Spinal cord (tissue), 10 donors: ENCODE measurements around the gene STAT5B. TPM values are rescaled to one million over a fixed set of nuclear protein-coding genes. Genes with fewer than 3 reads are reported as not detected.

Experiments
- DNase-seq, 6 donors: peaks; one replicate each; pipeline versions ENCODE4 v3.0.0 to v3.0.0-alpha.2; 2013 to 2015; ENCODE audit warnings: low spot score in 6 of 6, low read depth in 4 of 6
- H3K27ac ChIP-seq: one replicate; pipeline ENCODE4 v1.5.1; 2013; ENCODE audit warnings: low read depth, low read length, control low read depth
- H3K27me3 ChIP-seq: one replicate; pipeline ENCODE4 v1.6.1; 2013; ENCODE audit warnings: low read length; ENCODE audit not compliant: control insufficient read depth, insufficient read depth
- H3K36me3 ChIP-seq: one replicate; pipeline ENCODE4 v1.6.1; 2013; ENCODE audit warnings: low read length; ENCODE audit not compliant: control insufficient read depth, insufficient read depth
- H3K4me1 ChIP-seq: one replicate; pipeline ENCODE4 v1.6.1; 2013; ENCODE audit warnings: low read length; ENCODE audit not compliant: control insufficient read depth, insufficient read depth
- H3K4me3 ChIP-seq: one replicate; pipeline ENCODE4 v1.5.1; 2013; ENCODE audit warnings: low read depth, low read length, control low read depth
- H3K9me3 ChIP-seq: one replicate; pipeline ENCODE4 v1.6.1; 2013; ENCODE audit warnings: low read length; ENCODE audit not compliant: control insufficient read depth, insufficient read depth
- WGBS: methylation state at CpG from one replicate; pipeline ENCODE4 v1.1.5; 2013; ENCODE audit warnings: missing lambda C conversion rate; ENCODE audit not compliant: insufficient coverage; 5-methylcytosine and 5-hydroxymethylcytosine counted together
- polyA plus RNA-seq, 2 donors: library from polyadenylated mRNA; unstranded; fragments of 120-200 nt; gene quantifications; one replicate each; pipeline ENCODE4 v1.2.1, GENCODE V29; 2013; ENCODE audit not compliant: insufficient read length in 2 of 2
- total RNA-seq, 2 donors: library from RNA; depleted of rRNA in 1 of 2; stranded (reverse); fragments of 120-200 nt in 1 of 2; fragments of >200 nt in 1 of 2; gene quantifications; one replicate each; pipeline versions ENCODE4 v1.2.3 to v1.2.4, GENCODE V29; 2013 to 2014
- donor health status: healthy.

STAT5B gene
- total and polyA plus RNA-seq, 4 donors: 27.2 to 44.1 (median 32.0) TPM

DNA sequence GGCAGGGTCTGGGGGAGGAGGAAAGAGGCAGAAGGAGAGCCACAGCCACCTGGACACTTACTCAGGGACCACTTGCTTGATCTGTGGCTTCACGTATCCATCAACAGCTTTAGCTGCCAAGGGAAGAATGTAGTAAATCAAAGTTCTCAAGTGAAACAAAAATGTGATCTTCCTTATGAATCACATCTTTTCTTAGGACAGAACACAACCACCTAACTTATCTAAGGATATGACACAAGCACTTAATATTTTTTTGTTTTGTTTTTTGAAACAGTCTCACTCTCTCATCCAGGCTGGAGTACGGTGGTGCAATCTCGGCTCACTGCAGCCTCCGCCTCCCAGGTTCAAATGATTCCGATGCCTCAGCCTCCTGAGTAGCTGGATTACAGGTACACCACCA lies 73.5 kb downstream of the STAT5B start:
- peaks cover 59% of the 10 kb centered on the region for H3K36me3 ChIP-seq

GRCh38 chr17:42202159-42202558 lies 74.0 kb downstream of the STAT5B start:
- no peaks in the 10 kb centered on the region for H3K9me3 ChIP-seq
- no peaks in the 10 kb centered on the region for H3K27me3 ChIP-seq
- peaks cover 54% of the 10 kb centered on the region for H3K36me3 ChIP-seq
- no peak for DNase-seq
- H3K4me3 ChIP-seq: no peak overlapping the region
- WGBS: 96% methylated on average over 6 of the region's 6 CpGs
- no peak overlapping the region for H3K27ac ChIP-seq
- peaks cover 15% of the 10 kb centered on the region for H3K4me1 ChIP-seq

More for the DNA sequence above, 73.5 kb downstream of the STAT5B start:
- Histone ChIP-seq H3K9me3 (no peaks in the 10 kb centered on the region), H3K27ac (no peak overlapping the region), H3K27me3 (no peaks in the 10 kb centered on the region), H3K4me3 (no peak overlapping the region), H3K4me1 (peaks cover 15% of the 10 kb centered on the region)
- WGBS: no CpG with 5 or more reads among the region's 5 CpGs
- no peak for DNase-seq

DNA sequence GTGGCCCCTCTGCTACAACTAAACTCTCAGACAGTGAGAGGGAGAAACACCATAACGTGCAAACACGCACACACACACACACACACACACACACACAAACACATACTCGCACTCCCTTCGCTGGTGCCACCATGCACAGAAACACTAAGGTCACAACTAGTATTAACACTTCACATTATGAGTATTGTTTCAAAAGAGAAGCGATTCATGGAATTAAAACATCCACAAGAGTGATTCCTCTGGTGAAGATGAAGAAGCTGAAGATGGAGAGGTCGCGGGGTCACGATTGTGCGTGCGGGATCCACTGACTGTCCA lies 74.8 kb downstream of the STAT5B start:
- 83% methylated on average over 5 of the region's 10 CpGs for WGBS
- no peak for DNase-seq
- peaks cover 15% of the 10 kb centered on the region for H3K4me1 ChIP-seq
- H3K27ac ChIP-seq: no peak overlapping the region
- no peak overlapping the region for H3K4me3 ChIP-seq
- peaks cover 48% of the 10 kb centered on the region for H3K36me3 ChIP-seq
- H3K27me3 ChIP-seq: no peaks in the 10 kb centered on the region
- H3K9me3 ChIP-seq: no peaks in the 10 kb centered on the region

GRCh38 chr17:42200706-42201457 lies 75.3 kb downstream of the STAT5B start:
- Histone ChIP-seq H3K9me3 (no peaks in the 10 kb centered on the region), H3K36me3 (peaks cover 43% of the 10 kb centered on the region), H3K4me1 (peaks cover 15% of the 10 kb centered on the region), H3K27me3 (no peaks in the 10 kb centered on the region), H3K27ac (no peak overlapping the region), H3K4me3 (no peak overlapping the region)
- 31% methylated on average over 8 of the region's 14 CpGs for WGBS
- peak in 2 of 6 donors; percentile 69 to 82 for DNase-seq

DNA sequence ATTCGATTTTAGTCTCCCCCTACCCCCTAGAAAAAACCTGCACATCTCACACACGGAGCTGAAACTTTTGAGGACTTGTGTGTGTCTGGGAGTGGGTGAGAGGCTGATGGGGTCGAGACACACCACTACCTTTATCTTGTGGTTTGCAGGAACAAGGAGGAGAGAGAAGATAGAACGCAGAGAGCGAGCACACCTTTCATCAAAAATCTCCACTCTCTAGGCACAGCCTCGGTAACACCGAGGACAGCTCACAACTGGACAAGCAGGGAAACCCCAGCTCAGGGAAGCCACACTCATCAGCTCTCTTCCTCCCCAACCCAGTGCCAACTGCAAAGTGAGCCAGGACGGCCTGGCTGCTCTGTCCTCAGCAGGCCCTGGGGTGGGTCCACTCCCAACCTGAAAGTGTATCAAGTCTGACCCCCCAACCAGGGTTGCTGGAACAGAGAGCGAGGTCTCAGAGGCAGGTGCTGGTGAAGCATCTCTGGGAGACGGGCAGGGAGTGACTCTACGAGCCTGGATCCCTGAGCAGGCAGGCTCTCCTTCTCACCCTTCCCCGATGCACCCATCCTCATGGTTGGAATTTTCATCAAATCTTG lies 76.7 kb downstream of the STAT5B start:
- Histone ChIP-seq H3K27me3 (no peaks in the 10 kb centered on the region), H3K36me3 (peaks cover 32% of the 10 kb centered on the region), H3K27ac (no peak overlapping the region), H3K9me3 (no peaks in the 10 kb centered on the region), H3K4me3 (no peak overlapping the region), H3K4me1 (peaks cover 18% of the 10 kb centered on the region)
- 90% methylated on average over 3 of the region's 12 CpGs for WGBS
- DNase-seq: no peak

DNA sequence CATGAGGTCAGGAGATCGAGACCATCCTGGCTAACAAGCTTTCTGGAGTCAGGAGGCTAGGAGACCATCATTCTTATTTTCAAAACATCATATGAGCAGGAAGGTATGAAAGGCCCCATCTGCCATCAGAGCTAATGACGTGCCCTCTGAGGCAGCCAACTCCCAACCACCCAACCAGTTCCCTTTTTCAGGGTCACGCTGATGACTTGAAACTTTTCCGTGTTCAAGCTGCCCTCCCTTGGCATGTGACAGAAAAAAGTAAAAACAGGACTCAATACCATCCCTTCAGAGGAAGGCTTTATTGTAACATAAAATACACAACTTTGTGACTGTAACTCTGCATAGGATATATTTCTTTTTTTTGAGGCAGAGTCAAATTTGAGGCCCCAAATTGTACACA lies 77.3 kb downstream of the STAT5B start:
- DNase-seq: no peak
- H3K4me3 ChIP-seq: no peak overlapping the region
- 50% methylated on average over 1 of the region's 4 CpGs for WGBS
- H3K4me1 ChIP-seq: peaks cover 25% of the 10 kb centered on the region
- no peak overlapping the region for H3K27ac ChIP-seq
- H3K36me3 ChIP-seq: peaks cover 27% of the 10 kb centered on the region
- H3K9me3 ChIP-seq: no peaks in the 10 kb centered on the region
- no peaks in the 10 kb centered on the region for H3K27me3 ChIP-seq

DNA sequence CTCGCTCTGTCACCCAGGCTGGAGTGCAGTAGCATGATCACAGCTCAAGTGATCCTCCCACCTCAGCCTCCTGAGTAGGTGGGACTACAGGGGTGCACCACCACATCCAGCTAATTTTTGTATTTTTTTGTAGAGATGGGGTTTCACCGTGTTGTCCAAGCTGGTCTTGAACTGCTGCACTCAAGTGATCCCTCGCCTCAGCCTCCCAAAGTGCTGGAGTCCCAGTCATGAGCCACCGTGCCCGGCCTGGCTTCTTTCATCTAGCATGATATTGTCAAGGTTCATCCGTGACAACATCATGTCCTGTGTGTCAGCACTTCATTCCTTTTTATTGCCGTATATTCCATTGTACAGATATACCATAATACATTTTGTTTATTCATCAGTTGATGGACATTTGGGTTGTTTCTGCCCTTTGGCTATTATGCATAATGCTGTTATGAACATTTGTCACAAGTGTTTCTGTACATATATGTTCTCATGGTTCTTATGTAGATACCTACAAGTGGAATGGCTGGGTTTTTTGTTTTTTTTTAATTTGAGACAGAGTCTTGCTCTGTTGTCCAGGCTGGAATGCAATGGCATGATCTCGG lies 78.5 kb downstream of the STAT5B start:
- H3K36me3 ChIP-seq: peaks cover 20% of the 10 kb centered on the region
- DNase-seq: no peak
- no peak overlapping the region for H3K27ac ChIP-seq
- H3K4me3 ChIP-seq: no peak overlapping the region
- peaks cover 35% of the 10 kb centered on the region for H3K4me1 ChIP-seq
- WGBS: 97% methylated on average over 5 of the region's 8 CpGs
- no peaks in the 10 kb centered on the region for H3K9me3 ChIP-seq
- H3K27me3 ChIP-seq: no peaks in the 10 kb centered on the region

DNA sequence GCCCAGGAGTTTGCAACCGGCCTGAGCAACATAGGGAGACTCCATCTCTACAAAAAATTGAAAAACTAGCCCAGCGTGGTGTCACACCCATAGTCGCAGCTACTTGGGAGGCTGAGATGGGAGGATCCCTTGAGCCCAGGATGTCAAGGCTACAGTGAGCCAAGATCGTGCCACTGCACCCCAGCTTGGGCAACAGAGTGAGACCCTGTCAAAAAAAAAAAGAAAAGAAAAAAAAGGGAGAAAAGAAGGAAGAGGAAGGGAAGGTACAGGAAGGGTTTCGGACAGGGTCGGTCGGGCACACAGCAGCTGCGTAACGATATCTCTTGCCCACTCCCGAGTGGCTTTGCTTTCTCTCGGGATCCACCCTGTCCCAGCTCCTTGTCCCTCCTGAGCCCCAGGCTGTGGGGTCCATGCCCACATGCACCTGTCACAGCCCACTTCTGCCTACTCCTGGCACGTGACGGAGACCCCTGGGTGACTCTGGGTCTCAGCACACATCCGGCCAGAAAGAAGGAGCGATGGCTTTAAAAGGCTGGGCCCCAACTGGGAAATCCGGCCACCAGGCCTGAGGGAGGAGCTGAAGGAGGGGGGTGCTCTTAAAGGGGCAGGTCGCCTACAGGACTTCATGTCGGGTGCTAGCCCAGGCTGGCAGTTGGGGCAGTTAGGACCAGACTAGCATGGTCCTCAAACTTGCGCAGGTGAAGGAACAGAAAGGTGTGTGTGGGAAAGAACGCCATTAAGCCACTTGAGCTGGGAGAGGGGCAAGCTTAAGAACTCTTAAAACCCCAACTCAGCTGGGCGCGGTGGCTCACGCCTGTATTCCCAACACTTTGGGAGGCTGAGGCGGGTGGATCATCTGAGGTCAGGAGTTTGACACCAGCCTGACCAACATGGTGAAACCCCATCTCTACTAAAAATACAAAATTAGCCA lies 82.0 kb downstream of the STAT5B start, which contains the start of gene GHDC:
GHDC (minus strand) TSS at position 526 of the 931 bp plus-strand sequence. CDS start 913 bp downstream, outside the sequence.
- Histone ChIP-seq H3K27me3 (no peaks in the 10 kb centered on the region), H3K27ac (no peak within 1 kb of the TSS), H3K9me3 (no peaks in the 10 kb centered on the region), H3K4me1 (peaks cover 20% of the 10 kb centered on the region), H3K36me3 (peaks cover 22% of the 10 kb centered on the region), H3K4me3 (peak within 1 kb of the TSS; percentile 76)
- 19% methylated on average over 18 of the region's 24 CpGs for WGBS
- DNase-seq: peak in 5 of 6 donors; percentile 75 to 96 (median 81)

DNA sequence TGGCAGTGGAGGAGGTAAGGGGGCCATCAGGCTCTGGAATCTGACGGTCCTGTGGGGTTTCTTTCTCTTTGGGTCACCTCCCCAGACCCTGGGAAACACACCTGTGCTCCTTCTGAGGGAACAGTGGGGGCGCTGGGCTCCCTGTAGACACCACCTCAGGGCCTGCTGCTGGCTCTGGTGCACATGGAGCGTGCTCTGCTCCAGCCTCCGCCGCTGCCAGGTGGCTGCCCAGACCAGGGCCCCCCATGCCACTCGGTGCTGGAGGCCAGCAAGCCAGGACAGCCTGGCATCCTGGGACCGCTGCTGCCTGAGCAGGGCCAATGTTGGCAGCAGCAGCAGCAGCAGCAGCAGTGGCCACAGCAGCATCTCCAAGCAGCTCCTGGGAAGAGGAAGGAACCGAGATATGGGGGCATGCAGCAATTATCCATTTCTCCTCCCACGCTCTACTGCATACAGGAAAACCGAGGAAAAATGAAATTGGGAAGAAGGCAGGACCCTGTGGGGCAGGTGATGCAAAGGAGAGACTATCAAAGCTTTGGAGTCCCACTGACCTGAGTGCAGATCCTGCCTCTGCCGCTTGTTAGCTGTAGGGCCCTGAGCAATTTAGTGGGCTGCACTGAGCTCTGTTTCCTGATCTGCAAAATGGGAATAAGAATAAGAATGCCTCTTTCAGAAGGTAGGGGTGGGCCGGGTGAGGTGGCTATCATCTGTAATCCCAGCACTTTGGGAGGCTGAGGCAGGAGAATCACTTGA lies 82.8 kb downstream of the STAT5B start:
- H3K4me3 ChIP-seq: no peak overlapping the region
- no peaks in the 10 kb centered on the region for H3K9me3 ChIP-seq
- DNase-seq: no peak
- H3K27me3 ChIP-seq: no peaks in the 10 kb centered on the region
- peaks cover 20% of the 10 kb centered on the region for H3K4me1 ChIP-seq
- 89% methylated on average over 10 of the region's 12 CpGs for WGBS
- H3K27ac ChIP-seq: no peak overlapping the region
- peaks cover 22% of the 10 kb centered on the region for H3K36me3 ChIP-seq
